ENCODE results near the gene IZUMO1. TPM values are rescaled to one million over a fixed set of nuclear protein-coding genes. Genes with fewer than 3 reads are reported as not detected.

IZUMO1 gene
- total RNA-seq, 1 donor from 2014 or later: 0.19 TPM

GRCh38 chr19:48703316-48703715, 43.4 kb downstream of the IZUMO1 start:
- H3K9ac ChIP-seq: no peak overlapping the region
- Mint-ChIP-seq H3K27me3 (ENCODE audit: insufficient read depth, low read depth) (peaks cover 3% of the 10 kb centered on the region), H3K4me1 (no peaks in the 10 kb centered on the region), H3K4me3 (no peak overlapping the region), H3K9me3 (peaks cover 2% of the 10 kb centered on the region), H3K27ac (no peak overlapping the region), H3K36me3 (peaks cover 18% of the 10 kb centered on the region)
- no peak for DNase-seq (ENCODE audit: low spot score)
- H4K20me1 ChIP-seq (ENCODE audit: low read depth): no peaks in the 10 kb centered on the region
- H3F3A ChIP-seq (ENCODE audit: low read depth): no peaks in the 10 kb centered on the region
- no peaks in the 10 kb centered on the region for H3K79me2 ChIP-seq (ENCODE audit: low read depth)
- H3K27ac ChIP-seq: no peak overlapping the region
- H3K4me2 ChIP-seq: no peak overlapping the region
- no peak overlapping the region for H2AFZ ChIP-seq (replicated peaks)
- no peaks in the 10 kb centered on the region for H3K4me1 ChIP-seq
- no peaks in the 10 kb centered on the region for H3K36me3 ChIP-seq
- no peak overlapping the region for H3K4me3 ChIP-seq
- TF ChIP-seq EZH2phosphoT487 (IDR thresholded peaks at IDR 0.05) (no peak), EZH2 (IDR thresholded peaks at IDR 0.05) (no peak), CTCF (IDR thresholded peaks at IDR 0.05) (no peak)
- no peaks in the 10 kb centered on the region for H3K27me3 ChIP-seq
- no peaks in the 10 kb centered on the region for H3K9me3 ChIP-seq (ENCODE audit: low read depth)

- Histone ChIP-seq H3K36me3 (no peaks in the 10 kb centered on the region), H2AFZ (replicated peaks) (no peak overlapping the region), H3F3A (ENCODE audit: low read depth) (peaks cover under 1% of the 10 kb centered on the region), H3K4me2 (no peak overlapping the region), H4K20me1 (ENCODE audit: low read depth) (no peaks in the 10 kb centered on the region), H3K79me2 (ENCODE audit: low read depth) (no peaks in the 10 kb centered on the region), H3K27me3 (no peaks in the 10 kb centered on the region), H3K4me3 (no peak overlapping the region), H3K4me1 (no peaks in the 10 kb centered on the region), H3K27ac (no peak overlapping the region), H3K9me3 (ENCODE audit: low read depth) (no peaks in the 10 kb centered on the region), H3K9ac (no peak overlapping the region)
- H3K9me3 Mint-ChIP-seq: peaks cover 2% of the 10 kb centered on the region
- peaks cover 6% of the 10 kb centered on the region for H3K27me3 Mint-ChIP-seq (ENCODE audit: insufficient read depth, low read depth)
- peaks cover 18% of the 10 kb centered on the region for H3K36me3 Mint-ChIP-seq
- H3K4me3 Mint-ChIP-seq: no peak overlapping the region
- no peak for TF ChIP-seq EZH2phosphoT487 (IDR thresholded peaks at IDR 0.05)
- TF ChIP-seq EZH2 (IDR thresholded peaks at IDR 0.05): no peak
- TF ChIP-seq CTCF (IDR thresholded peaks at IDR 0.05): no peak
- DNase-seq (ENCODE audit: low spot score): no peak
- H3K4me1 Mint-ChIP-seq: no peaks in the 10 kb centered on the region
- H3K27ac Mint-ChIP-seq: no peak overlapping the region
These were observed 44.0 kb downstream of the IZUMO1 start for GRCh38 chr19:48702701-48703100.

GRCh38 chr19:48698046-48698445, 48.7 kb downstream of the IZUMO1 start:
- Mint-ChIP-seq H3K27ac (no peak overlapping the region), H3K9me3 (no peaks in the 10 kb centered on the region), H3K4me1 (peaks cover 6% of the 10 kb centered on the region), H3K4me3 (no peak overlapping the region), H3K27me3 (ENCODE audit: insufficient read depth, low read depth) (peaks cover 19% of the 10 kb centered on the region), H3K36me3 (peaks cover 10% of the 10 kb centered on the region)
- H3K4me1 ChIP-seq: peaks cover 8% of the 10 kb centered on the region
- peaks cover 15% of the 10 kb centered on the region for H3F3A ChIP-seq (ENCODE audit: low read depth)
- no peaks in the 10 kb centered on the region for H3K79me2 ChIP-seq (ENCODE audit: low read depth)
- no peak overlapping the region for H3K27ac ChIP-seq
- no peak for DNase-seq (ENCODE audit: low spot score)
- no peaks in the 10 kb centered on the region for H3K36me3 ChIP-seq
- no peak overlapping the region for H3K9ac ChIP-seq
- no peak overlapping the region for H3K4me3 ChIP-seq
- no peak for TF ChIP-seq CTCF (IDR thresholded peaks at IDR 0.05)
- TF ChIP-seq EZH2phosphoT487 (IDR thresholded peaks at IDR 0.05): no peak
- no peak for TF ChIP-seq EZH2 (IDR thresholded peaks at IDR 0.05)
- no peaks in the 10 kb centered on the region for H3K9me3 ChIP-seq (ENCODE audit: low read depth)
- H2AFZ ChIP-seq (replicated peaks): no peak overlapping the region
- H3K4me2 ChIP-seq: no peak overlapping the region
- H3K27me3 ChIP-seq: peaks cover 17% of the 10 kb centered on the region
- H4K20me1 ChIP-seq (ENCODE audit: low read depth): no peaks in the 10 kb centered on the region

All from neural progenitor cell (in vitro differentiated cells).